Stimulated activated CD4-positive, alpha-beta T cell treated with anti-CD3 and anti-CD28 coated beads, Interleukin-2, amount 100 ng/mL, for 48 hours (primary cell): ENCODE data around the gene KCNJ10.
A peak's percentile ranks its signal among the peaks of the same experiment; 100 is the strongest.

Experiments used
- DNase-seq, 2 donors: peaks; one replicate each; pipeline ENCODE4 v3.0.0-alpha.2; 2020

KCNJ10 gene

DNA sequence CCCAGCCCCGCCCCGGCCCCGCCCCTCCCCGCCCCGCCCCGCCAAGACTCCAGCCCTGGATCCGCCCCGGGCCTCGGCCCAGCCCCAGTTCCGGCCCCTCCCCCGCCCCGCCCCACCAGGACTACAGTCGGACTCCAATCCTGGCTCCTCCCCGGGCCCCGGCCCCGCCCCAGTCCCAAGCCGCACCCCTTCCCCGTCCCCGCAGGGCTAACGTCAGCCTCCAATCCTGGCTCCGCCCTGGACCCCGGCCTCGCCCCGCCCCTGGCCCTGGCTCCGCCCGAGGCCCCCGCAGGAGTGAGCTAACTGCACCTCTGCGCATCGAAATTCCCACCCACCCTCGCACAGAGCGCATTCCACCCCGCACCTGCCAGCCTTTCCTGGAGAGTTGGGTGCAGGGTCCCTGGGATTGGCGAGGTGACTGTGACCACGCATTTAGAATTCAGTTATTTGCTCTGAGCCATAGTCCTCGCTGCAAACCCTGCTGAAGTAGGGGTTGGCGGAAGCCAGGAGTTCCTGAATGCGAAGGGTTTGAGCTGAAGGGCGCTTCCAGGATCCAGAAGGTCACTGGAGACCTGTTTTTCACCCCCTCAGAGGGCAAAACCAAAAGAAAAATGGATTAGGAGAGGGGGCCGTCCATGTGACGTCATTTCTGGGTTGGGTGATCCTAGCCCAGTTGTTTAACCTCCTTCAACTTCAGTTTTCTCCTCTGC, 29.0 kb upstream of the KCNJ10 start:
- DNase-seq, result peak; percentile 98

DNA sequence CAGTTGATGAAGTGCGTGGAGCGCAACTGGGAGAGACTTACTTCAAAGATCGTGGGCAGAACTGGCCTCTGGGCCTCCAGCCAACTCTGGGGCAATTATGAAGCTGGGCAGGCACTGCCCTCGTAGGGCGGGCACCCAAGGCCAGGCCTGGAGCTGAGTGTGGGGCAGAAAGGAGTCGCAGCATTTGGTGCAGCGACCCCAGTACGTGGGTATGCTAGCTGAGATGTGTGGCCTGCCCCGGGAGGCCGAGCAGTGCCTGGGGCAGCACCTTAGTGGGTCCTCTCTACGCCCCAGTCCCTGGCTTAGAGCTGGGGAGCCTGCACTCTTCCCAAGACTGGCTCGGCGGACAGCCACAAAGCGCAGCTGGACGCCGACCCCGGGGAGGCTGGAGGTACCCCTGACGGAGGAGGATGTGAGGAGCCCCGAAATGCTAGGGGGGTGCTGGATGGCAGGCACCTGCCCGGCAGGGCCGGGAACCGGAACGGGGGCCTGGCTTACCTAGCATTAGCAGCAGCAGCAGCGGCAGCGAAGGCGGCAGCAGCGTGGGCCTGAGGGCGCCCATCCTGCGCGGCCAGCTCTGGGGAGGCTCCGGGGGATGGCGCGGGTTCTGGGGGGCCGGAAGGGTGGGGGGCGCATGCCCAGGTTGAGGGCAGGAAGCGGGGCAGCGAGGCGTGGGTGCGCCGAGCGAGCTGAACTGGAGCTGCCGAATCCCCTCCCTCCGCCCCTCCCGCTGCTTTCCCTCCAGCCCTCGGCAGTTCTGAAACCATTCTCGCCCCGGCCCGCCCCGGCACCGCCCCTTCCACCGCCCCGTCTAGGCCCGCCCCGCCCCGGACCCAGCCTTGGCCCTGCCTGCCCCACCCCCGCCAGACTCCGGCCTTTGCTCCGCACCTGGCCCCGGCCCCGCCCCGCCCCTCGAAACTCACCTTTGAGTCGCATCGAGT, 28.2 kb upstream of the KCNJ10 start, which contains the start of gene IGSF8:
Gene IGSF8 (minus strand): TSS at position 709 of the 941 bp plus-strand sequence. CDS start 147 bp downstream, at position 562.
- DNase-seq, result peak; percentile 91 to 94

DNA sequence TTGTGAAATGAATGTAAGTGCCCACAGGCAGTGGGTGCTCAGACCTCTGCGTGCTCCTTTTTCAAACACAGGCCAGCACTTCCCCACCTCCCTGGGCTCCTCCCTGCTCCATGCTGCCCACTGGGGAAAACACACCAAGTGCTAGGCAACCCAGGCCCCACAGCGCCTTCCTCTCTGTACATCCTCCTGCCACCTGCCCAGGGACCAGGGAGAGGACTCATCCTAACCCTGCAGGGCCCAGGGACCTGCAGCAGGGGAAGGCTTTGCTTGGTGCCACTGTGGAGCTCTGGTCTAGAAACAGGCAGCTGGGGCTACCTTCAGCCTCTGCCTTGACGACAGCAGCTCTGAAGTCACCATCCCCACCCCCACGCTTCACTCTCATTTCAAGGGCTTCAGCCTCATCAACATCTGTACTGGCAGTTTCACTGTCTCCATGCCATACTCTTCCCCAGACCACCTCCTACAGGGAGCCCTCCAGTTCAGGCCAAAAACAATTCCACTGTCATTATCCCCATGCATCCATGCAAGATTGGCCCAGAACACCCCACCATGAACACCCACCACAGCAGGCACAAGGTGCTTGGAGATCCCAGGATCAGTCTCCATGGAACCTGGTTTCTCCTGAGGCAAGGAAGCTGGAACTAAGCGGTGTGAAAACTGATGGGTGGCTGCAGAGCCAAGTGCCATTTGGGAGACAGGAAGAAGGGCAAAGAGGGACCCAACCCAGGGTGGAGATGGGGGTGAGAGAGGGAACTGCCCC, 27.4 kb upstream of the KCNJ10 start:
- DNase-seq, result peak in 1 of 2 donors; percentile 29

DNA sequence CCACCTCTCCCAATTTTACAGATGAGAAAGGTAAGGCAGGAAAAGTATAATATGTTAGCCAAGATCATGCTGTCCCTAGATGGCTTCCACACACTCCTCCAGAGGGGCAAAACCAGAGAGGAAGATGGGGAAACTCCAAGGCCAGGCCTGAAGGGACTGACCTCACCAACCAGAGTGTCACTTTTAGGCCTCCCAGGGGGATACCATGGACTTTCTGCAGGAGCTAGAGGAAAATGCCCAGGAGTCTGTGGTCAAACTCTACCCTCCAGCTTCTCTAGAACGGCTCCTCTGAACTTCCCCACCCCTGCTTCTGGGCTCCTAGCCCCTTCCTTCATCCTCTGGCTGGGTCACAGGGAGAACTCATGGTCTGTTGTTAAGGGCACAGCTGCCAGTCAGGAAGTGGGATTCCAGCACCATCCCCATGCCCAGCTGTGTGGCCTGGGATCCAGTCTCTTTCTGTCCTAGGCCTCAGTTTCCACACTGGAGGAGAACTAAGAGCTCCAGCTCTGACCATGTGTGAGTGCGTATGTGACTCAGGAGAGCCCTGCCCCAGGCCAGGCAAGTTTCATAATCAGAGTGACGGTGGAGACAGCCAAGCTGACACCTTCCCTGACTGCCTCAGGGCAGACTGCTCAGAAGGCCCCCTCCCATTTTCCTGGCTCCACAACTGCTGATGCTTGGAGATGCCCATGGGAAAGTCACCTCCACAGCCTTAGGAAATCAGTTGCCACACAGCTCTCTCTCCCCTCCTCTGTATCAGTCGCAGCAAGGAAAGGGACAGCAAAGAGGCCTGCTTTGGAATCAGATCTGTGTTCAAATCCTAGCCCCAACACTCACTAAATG, 26.5 kb upstream of the KCNJ10 start:
- no peak for DNase-seq

DNA sequence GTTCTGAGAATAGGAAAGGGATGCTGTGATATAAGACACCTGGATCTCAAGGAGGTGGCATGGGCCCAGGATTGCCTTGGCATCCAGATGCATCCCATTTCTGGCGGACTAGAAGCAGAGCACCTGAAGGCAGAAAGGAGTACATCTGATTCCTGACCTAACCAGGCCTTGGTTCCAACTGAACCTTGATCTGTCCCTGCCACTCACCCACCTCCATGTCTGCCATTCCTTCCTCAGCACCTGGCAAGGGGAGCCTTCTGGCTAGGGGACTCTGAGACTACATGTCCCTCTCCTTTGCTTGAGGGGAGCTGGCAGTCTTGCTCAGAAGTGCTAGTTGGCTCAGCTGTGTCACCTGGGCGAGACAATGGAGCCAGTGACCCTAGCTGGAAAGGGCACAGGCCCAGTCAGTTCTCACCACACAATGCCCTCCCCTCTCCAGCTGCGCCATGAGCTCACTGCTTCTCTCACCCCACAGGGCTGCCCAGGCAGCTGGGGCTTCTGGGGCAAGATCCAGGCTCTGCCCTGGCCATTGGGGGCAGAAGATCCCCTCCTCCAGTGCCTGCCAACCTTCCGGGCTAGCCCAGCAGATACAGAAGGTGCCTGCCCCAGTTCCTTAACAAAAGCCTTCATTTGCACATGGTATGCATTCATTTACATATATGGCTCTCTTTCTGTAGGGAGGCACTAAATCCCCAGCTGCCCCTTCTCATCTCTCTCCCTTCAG, 25.6 kb upstream of the KCNJ10 start:
- DNase-seq, result no peak

DNA sequence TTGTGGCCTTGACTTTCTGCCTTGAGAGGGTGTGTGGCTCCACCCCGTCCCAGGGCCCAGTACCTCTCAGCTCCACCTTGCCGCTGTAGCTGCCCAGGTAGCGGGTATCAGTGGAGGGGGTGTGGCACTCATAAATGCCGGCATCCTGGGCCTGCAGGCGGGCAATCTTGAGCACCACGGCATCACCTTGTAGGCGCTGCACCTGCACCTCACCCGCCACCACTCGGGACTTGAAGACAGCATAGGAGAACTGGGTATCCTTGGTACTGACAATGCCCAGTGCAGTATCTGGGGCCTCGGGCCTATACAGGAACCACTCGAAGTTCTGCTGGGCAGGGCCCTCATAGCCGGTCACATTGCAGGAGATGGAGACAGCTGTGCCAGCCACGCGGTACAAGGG, 24.8 kb upstream of the KCNJ10 start:
- no peak for DNase-seq

DNA sequence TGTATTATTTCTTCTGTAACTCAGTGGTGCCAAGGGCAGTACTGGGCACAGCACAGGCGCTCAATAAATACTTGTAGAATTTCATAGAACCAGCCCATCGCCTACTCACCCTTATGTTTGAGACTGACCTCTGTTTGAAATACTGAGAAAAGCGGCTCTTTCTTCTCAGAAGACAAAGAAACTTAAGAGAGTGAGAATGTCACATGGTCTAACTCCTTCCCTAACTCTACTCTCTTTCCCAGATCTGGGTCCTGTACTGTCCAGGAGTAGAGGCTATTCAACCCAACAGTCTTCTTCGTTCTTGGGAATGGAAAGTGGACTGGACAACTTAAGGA, 24.3 kb upstream of the KCNJ10 start:
- no peak for DNase-seq

DNA sequence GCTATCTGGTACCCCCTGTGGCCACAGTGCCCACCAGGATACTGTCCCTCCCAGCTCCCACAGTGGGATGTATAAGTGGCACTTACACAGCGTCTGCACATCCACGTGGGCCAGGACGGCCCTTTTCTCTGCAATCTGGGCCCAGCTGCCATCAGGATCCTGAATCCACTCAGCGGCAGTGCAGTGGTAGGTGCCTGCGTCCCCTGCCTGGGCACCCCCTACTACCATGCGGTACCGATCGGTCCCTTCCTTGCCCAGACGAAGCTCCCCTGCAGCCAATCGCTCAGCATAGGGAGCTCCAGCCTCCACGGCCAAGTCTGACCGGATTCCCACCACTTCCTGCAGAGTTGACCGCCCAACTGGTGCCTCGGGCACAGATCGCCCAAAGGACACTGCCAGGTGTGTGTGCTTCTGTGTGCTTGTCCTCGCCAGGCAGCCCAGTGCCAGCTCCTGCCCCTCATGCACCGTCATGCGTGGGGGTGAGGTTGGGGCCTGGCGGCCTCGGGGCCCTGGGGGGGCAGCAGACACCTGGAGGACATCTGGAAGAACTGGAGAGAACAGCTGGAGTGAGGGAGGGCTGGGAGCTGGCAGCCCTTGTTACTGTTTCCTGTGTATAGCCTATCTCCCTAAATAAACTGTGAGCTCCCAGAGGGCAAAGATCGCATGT, 23.8 kb upstream of the KCNJ10 start:
- no peak for DNase-seq

DNA sequence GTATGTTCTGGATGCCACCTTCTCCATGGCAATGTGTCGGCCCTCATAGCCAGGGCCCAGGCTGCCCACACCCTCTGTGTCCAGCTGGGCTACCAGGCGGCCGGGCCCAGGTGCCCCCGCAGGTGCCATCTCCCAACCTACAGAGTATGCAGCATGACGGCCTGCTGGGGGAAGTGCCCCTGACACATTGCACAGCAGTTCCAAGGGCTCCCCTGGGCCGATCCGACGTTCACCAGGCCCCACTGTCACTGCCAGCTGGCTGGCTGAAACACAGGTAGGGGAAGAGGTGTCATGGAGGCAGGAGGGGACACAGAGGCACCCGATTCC, 23.1 kb upstream of the KCNJ10 start:
- no peak for DNase-seq

DNA sequence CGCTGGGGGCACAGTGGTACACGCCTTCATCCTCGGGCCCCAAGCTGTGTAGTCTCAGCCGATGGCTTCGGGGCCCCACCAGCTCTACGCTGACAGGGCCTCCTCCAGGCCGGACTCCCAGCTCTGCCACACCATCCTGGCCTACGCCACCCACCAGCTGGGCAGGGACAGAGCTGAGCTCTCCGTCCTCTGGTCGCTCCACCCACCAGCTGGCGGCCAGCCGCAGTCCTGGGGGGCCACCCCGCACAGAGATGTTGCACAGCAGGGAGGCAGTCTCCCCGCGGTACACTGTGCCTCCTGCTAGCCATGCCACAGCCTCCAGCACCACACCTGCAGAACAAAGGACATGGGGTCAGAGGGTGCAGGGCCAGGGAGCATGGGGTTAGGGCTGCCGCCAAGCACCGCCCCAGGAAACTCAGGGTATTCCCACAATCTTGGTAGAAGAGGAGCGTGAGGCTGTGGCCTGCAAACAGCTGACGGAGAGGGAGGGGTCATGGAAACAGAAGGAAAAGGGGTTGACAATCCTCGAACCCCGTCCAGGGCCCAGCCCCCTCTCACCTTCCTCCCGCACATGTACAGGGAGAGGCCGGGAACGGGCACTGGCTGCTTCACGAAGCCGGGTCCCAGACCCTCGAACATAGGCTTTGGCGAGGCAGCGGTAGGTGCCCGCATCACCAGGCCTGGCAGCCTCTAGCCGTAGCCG, 22.6 kb upstream of the KCNJ10 start:
- DNase-seq, result no peak

DNA sequence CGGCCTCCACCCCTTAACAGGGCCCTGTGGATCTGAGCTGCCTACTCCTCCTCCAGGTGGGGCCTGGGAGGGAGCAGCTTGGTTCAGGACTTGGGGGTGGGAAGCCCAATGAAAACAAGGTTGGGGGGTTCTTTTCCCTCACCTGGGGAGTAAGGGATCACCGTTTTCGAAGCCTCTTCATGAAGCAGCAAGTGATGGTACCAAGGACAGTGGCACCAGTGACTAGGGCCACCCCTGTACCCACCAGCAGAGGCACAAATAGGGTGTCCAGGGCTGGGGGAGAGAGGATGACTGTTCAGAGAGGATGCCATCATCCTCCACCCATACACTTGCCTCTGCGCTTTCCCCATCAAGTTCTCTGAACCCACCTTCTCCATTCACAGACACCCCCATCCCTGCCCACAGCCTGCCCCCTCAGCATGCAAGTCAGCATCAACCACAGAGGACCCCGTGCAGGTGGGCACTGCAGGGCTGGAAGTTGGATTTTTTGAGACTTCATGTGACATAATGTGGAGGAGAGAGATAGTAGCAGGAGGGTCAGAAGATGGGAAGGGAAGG, 21.8 kb upstream of the KCNJ10 start:
- DNase-seq, result no peak

DNA sequence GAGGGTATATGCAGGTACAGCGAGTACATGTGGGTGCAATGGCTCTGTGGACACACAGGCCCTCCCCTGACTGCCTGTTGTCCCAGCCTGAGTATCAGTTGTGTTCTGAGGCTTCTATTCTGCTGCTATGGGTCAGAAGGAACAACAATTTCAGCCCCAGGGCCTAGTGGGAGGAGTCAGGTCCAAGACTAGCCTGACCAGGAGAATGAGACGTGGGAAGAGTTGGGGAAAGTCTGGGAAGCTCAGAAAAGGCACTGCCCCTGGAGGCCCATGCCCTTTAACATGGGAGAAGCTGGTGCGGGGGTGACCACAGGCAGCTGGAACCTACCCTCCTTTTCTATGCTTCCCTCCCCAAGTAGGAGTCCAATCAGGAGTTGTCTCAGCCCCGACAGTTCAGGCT, 20.8 kb upstream of the KCNJ10 start:
- DNase-seq, result no peak

DNA sequence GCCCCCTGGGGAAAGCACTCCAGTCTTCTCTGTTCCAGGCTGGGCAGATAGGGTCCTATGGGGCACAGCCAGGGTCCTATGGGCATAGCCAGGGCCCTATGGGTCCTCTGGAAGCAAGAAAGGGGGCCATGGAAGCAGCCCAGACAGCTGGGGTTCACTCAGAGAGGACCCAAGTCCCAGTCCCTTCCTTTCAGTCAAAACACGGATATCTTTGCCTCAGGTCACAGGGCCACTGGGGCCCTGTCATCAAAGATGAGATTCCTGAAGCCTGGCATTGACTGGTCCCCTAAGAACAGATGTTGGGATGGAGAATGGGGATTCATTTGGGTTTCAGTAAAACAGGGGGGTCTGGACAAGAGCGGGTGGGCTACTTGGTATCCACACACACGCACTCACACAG, 19.9 kb upstream of the KCNJ10 start:
- no peak for DNase-seq

DNA sequence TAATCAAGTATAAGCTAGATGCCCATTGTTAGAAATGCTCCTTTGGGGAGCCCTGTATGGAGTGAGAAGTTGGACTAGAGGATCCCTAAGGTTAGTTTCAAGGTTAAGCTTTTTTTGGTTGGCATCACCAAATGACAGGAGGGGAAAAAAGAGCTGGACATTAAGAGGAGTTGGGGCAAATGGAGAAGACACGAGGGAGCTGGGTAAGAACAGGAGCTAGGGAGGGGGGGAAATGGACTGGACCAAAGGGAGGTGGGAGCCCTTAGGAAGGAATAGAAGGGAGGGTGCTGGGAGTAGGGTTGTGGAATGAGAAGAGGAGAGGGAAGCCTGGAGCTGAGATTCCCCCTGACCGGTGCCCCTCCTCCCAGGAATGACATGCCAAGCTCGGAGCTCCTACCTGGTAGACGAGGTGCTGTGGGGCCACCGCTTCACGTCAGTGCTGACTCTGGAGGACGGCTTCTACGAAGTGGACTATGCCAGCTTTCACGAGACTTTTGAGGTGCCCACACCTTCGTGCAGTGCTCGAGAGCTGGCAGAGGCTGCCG, 17.2 kb upstream of the KCNJ10 start:
- no peak for DNase-seq

DNA sequence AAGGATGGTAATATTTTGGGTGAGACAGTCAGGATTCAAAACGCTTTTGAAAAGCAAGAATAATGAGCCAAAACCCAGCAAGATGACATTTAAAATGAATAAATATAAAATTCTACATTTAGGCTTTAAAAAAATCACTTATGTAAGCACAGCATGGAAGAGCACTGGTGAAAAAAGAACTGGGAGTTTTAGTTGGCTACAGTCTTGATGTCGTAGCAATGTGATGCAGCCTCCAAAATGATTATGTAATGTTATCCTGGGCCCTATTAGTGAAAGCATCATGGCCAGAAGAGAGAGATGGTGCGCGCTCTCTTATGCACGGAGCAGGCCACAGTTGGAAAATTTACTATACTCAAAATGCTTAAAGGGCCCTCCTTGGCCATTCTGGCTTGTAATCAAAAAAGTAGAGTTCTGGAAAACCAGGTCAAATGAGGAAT, 16.5 kb upstream of the KCNJ10 start:
- DNase-seq, result no peak

DNA sequence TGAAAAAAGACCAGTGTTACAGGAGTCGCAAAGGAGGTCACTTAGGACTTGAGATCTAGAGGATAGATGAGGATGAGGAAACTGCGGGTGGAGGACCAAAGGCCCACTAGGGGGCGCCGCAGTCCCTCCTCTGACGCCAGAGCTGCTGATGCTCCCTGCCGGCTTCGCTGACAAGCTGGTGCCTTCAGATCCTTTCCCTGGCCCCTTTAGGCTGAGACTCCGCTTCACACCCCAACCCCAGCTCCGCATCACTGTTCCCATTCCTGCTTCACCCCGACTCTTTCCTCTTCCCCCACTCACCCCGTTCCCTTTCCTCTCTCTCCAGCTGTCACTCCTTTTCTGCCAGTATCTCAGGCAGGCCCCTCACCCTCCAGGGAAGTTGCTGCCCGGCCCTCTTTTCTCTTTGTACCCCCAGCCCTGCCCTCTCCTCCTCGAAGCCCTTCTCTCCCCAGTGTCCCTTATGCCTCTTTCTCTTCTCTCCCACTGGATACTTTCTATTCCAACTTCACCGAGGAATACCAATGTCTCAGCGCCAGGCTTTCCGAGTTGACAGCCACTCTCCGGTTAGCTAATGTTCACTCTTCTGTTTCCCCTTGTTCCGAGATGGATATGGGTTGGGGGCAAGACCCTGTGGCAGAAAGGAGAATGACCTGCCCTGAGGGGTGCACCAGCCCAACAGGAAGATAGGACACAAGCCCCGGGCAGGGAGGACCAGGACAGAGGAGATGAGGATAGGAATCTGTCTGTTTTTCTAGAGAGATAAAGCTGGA, 15.9 kb upstream of the KCNJ10 start:
- peak; percentile 75 to 79 for DNase-seq

DNA sequence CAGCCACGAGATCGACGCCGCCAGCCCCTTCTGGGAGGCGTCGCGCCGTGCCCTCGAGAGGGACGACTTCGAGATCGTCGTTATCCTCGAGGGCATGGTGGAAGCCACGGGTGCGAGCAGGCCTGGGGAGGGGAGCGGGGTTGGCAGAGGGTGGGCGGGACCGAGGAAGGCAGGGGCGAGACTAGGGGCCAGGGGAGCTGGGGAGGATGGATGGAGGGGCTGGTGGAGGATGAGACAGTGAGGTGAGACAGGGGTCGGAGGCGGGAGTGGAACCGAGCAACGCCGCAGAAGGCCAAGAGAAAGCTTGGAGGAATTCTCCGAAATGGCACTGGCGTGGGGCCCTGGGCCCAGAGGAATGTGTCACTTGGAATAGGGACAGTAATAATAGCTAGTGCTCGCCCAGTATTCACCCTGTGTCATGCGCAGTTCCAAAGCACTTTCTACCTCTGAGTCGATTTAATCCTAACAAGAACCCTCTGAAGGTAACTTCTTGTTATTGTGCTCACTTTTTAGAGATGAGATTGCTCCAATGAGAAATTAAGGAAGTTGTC, 14.9 kb upstream of the KCNJ10 start:
- no peak for DNase-seq

DNA sequence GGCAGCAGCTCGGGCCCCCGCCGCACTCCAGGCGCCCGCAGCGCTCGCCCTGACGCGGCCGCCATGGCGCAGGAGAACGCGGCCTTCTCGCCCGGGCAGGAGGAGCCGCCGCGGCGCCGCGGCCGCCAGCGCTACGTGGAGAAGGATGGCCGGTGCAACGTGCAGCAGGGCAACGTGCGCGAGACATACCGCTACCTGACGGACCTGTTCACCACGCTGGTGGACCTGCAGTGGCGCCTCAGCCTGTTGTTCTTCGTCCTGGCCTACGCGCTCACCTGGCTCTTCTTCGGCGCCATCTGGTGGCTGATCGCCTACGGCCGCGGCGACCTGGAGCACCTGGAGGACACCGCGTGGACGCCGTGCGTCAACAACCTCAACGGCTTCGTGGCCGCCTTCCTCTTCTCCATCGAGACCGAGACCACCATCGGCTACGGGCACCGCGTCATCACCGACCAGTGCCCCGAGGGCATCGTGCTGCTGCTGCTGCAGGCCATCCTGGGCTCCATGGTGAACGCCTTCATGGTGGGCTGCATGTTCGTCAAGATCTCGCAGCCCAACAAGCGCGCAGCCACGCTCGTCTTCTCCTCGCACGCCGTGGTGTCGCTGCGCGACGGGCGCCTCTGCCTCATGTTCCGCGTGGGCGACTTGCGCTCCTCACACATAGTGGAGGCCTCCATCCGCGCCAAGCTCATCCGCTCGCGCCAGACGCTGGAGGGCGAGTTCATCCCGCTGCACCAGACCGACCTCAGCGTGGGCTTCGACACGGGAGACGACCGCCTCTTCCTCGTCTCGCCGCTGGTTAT, 14.2 kb upstream of the KCNJ10 start:
- peak; percentile 68 to 69 for DNase-seq
